Right ventricle myocardium inferior (tissue), 1 donor: ENCODE measurements around the gene PAGR1. TPM values are rescaled to one million over a fixed set of nuclear protein-coding genes. Genes with fewer than 3 reads are reported as not detected.
"Not testable (repeated sequence)": the region's sequence is repeated elsewhere in the genome, so short reads cannot be mapped to it uniquely, and the experiment has no call there.

Experiments
- ATAC-seq: fragments of 200-7000 bp; cut with Tn5 transposase; one replicate; pipeline ENCODE4 v1.9.1; 2020; ENCODE audit warnings: mild to moderate bottlenecking, moderate library complexity
- DNase-seq: peaks from one replicate; pipeline ENCODE4 v3.0.0; 2021; ENCODE audit errors: missing footprints
- intact Hi-C: fragments of 100-400 bp; cut with DNase I; formaldehyde crosslinking; loops from one replicate; pipeline ENCODE4 v1.11.0; 2022
- long read RNA-seq: library from polyadenylated mRNA; unstranded; transcript quantifications from one replicate; pipeline ENCODE4 v2.0.0, GENCODE V29; 2021
- total RNA-seq: library from RNA; stranded (reverse); fragmentation: NEBNext Ultra II Directional; extraction: Animal tissue kit (Norgen Biotek cat#: 25700); gene quantifications from one replicate; pipeline ENCODE4 v1.2.1, GENCODE V29; 2021
- donor health status: DM: no; HTN: yes; CAD: no; lungs with severe emphysema.

The PAGR1 gene
- 15.6 TPM for total RNA-seq
- long read RNA-seq, transcript PAGR1-201 (3 exons, 1,702 nt) = major isoform, 25 of 26 reads
- long read RNA-seq, partial matches to known transcripts = 1 of 26 reads
- long read RNA-seq, other reads (novel, unspliced or antisense) = 0 of 26 reads

GRCh38 chr16:29815793-29816693, at the start of gene PAGR1:
Gene PAGR1 (plus strand): TSS chr16:29816152. CDS start chr16:29816526, 374 bp downstream.
- intact Hi-C loops = no loop called here
- ATAC-seq = peak; percentile 86
- peak; percentile 99 for DNase-seq

DNA sequence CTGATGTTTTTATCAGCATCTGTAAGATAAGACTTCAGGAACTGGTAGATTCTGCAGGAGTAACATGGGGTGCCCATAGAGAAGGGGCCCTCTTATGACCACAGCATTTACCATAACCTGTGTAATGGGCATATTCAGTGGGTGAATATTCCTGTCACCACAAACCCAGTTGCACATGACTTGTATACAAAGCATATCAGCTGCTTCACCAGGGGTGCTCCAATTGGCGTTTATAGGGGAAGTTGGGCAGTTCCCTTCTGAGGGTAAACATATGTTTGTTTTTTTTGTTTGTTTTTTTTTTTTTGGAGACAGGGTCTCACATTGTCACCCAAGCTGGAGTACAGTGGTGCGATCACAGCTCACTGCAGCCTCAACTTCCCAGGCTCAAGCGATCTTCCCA, 49.4 kb upstream of the PAGR1 start:
- no peak for DNase-seq
- ATAC-seq = no peak
- intact Hi-C loops = no loop called here

DNA sequence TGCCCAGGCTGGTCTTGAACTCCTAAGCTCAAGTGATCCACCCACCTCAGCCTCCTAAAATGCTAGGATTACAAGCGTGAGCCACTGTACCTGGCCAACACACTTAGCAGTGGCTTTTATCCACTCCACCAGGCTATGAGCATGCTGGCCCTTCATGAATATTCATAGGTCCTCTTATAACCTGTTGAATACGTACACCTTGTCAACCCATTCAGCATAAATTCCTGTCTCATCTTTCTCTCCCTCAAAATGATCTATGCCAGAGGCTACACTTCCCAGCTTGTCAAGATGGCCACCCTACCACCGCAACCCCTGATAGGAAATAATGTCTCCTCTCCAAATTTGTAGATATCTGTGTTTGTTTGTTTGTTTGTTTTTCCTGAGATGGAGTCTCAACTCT, 48.9 kb upstream of the PAGR1 start:
- intact Hi-C loops = no loop called here
- DNase-seq (no peak), ATAC-seq (no peak)

DNA sequence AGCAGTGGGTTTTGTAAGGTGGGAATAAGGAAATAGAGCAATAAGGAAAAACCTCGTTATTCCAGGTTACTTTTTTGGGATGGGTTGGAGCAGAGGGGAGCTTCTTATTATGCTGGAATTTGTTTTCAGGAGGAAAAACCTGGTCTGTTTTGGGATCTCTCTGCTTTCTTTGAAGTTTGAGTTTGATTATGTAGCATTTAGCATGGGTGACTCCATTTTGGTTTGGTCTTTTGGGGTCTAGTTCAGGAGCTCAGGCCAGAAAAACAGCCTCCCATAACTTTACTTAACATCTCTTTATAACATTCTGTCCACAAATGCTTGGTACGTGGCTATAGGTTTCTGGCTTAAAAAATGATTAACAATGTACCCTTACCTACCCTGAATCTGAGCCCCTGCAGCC, 46.4 kb upstream of the PAGR1 start:
- intact Hi-C loops = no loop called here
- no peak for ATAC-seq
- no peak for DNase-seq

DNA sequence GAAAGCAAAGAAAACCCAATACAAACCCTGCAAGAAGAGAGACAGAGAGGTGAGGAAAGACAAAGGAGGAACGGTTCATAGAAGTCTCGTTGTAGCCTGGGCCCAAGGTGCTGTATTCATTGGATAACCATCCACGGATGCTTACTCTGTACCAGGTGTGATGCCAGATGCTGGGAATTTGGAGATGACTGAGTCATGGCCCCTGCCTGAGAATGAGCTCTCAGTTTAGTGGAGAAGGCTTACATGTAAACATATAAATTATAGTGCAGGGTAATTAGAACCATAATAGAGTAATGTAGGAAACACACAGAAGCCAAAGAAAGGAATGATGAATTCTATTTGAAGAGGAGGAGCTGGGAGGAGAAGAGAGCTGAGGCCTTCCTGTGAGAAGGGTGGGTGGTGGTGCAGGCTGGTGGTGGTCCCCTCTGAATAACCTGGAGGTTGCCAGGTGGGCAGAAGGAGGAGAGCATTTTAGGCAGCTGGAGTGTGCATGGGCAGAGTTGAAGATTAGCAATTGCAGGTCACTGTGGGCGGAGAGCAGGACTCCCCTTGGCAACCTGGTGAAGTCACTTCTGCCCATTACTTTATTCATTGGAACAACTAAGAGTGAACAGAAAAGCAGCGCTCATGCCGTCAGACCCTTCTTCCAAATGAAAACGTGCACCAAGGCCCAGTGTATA, 45.6 kb upstream of the PAGR1 start:
- intact Hi-C loops = no loop called here
- DNase-seq (no peak), ATAC-seq (no peak)

- ATAC-seq, DNase-seq, intact Hi-C loops: not testable (repeated sequence)
Observed at GRCh38 chr16:29772330-29772729, 43.6 kb upstream of the PAGR1 start.

DNA sequence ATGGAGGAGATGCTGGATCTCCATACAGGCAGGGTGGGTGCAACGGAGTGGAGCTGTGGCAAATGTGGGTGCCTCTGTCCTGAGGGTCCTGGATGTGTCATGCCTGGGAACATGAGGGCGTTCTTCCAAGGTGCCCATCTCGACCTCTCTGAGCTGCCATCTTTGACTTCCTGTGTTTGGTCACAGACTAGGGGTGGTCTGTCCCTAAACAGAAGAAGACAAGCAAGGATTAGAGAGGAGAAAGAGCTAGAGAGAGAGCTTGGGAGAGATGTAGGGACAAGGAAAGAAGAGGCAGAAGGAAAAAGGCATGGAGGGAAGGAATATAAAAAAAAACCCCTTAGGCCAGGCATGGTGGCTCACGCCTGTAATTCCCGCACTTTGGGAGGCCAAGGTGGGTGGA, 41.2 kb upstream of the PAGR1 start:
- intact Hi-C loops = no loop called here
- DNase-seq (no peak), ATAC-seq (no peak)

DNA sequence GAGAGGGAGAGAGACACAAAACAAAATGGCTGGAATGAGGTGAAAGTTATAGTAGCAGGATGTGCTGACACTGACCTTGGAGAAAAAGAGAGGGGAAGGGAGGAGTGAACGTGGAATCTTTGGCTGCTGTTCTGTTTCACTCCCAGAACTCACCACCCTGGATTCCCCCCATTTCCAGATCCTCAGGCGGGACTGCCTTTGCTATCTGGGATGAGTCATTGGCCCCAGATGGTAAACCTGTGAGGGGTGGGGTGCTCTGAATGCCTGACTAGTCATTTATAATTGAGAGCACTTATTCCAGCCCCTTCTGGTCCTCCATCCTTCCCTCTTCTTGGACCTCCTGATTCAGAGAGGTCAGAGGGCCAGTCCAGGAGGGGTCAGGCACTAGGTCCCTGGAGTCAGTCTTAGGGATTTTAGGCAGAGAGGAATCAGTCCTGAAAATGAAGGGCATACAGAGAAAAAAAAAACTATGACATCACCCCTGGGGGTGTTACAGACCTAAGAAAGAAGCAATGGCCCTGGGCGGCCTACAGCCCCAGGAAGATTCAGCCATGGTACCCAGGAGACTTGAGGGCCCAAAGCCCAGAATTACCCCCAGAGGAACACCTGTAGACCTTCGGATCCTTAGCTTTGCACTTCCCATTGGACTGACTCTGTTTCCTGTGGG, 40.1 kb upstream of the PAGR1 start:
- ATAC-seq (no peak), DNase-seq (no peak)
- intact Hi-C loops = no loop called here

DNA sequence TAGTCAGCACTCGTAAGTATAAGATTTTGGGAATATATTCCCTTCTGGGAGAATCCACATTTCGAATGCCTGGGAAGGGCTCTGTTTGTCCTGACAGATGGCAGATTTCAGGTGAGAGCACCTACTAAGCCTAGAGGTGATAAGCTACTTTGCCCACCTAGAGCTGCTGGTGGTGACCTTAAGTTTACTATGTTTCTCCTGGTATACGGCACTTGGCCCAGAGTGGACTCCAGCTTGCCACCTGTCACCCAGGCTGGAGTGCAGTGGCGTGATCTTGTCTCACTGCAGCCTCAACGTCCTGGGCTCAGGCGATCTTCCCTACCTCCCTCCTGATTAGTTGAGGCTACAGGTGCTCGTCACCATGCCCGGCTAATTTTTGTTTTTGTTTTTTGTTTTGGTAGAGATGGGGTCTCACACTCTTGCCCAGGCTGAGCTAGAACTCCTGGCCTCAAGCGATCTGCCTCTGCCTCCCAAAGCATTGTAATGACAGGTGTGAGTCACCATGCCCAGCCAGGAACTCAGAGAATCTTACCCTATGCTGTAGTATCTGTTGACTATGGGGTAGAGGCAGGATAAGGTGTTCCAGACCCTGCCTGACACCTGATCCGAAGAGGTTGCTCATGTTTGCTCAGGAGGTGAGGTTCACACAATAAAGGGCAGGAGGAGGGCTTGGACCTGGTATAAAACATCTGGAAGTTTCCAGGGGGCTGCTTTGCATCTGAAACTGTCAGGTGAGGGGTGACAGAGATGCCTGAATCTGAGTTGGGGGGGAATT, 38.2 kb upstream of the PAGR1 start, which contains the start of gene ZG16:
Gene ZG16 (plus strand): TSS at position 681 of the 775 bp plus-strand sequence. CDS start 1,011 bp downstream, outside the sequence.
- DNase-seq (no peak), ATAC-seq (no peak)
- intact Hi-C loops = no loop called here

GRCh38 chr16:29779474-29779873, 36.5 kb upstream of the PAGR1 start:
- intact Hi-C loops = no loop called here
- DNase-seq = no peak
- no peak for ATAC-seq

GRCh38 chr16:29783094-29783953, 32.6 kb upstream of the PAGR1 start:
- intact Hi-C loops = not testable (repeated sequence)

GRCh38 chr16:29784157-29784556, 31.8 kb upstream of the PAGR1 start:
- intact Hi-C loops = no loop called here
- ATAC-seq = no peak
- DNase-seq = no peak

More at GRCh38 chr16:29783094-29783953, 32.6 kb upstream of the PAGR1 start:
- DNase-seq, ATAC-seq: not testable (repeated sequence)

GRCh38 chr16:29784901-29785500, 31.0 kb upstream of the PAGR1 start:
- intact Hi-C loops = no loop called here
- peak; percentile 91 for DNase-seq
- peak; percentile 87 for ATAC-seq

DNA sequence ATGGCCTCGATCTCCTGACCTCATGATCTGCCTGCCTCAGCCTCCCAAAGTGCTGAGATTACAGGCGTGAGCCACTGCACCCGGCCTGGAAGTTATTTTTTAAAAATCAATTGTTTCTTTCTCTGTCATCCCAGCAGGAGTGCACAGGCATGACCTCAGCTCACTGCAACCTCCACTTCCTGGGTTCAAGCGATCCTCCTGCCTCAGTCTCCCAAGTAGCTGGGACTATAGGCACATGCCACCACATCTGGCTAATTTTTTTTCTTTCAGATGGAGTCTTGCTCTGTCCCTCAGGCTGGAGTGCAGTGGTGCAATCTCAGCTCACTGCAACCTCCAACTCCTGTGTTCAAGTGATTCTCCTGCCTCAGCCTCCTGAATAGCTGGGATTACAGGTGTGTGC, 28.8 kb upstream of the PAGR1 start:
- DNase-seq, intact Hi-C loops, ATAC-seq: not testable (repeated sequence)

DNA sequence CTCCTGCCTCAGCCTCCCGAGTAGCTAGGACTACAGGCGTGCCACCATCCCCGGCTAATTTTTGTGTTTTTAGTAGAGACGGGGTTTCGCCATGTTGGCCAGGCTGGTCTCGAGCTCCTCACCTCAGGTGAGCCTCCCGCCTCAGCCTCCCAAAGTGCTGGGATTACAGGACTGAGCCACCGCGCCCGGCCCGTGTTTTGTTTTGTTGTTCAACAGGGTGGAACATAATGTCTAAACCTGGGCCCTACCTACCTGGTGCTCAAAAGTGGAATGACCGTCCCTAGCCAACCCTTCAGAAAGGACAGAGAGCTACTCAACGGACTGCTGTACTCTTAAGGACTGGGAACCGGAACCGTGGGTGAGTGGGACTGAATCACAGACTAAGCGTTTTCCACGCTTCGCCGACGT, 26.2 kb upstream of the PAGR1 start:
- ATAC-seq (no peak), DNase-seq (no peak)
- intact Hi-C loops = loop anchor here (1.0 to 2.0 kb wide), 2 partner anchors 15 to 74 kb away; partner anchors contain the start of gene CDIPT

DNA sequence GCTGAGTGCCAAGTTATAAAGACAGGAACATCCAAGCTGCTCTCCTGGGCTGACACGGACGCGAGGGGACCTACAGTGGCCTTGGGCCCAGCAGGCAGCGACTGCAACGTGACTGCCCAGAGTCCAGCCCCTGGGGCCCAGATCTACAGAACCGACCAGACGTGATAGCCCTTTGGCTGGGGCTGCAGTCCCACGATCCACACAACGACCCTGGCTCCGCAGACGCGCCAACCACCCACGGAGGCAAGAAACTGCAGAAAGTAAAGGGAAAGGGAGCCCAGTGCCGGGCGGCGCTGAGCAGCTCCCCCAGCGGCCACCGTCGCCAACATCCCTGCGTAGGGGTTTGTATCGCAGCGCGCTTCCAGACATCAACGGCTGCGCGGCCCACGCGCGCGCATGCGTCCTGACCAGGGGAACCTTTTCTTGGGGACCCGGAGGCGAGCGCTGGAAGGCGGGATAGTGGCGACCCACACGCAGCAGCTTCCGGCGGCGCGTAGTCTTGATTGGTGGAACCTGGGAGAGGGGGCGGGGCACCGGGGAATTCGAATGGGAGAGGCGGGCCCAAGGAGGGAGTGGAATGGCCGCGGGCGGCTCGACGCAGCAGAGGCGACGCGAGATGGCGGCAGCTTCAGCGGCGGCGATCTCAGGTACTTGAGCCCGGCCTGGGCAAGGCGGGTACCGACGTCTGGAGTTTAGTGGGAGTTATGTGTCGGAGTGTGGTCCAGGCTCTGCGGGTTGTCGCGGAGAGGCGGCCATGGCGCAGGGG, 25.6 kb upstream of the PAGR1 start, which contains the start of gene KIF22:
Gene KIF22 (plus strand): TSS at position 569 of the 766 bp plus-strand sequence. CDS start 9 bp downstream, at position 578.
- ATAC-seq (peak; percentile 99), DNase-seq (peak; percentile 100)
- intact Hi-C loops = loop anchor here (1.0 to 2.0 kb wide), 2 partner anchors 14 to 73 kb away; partner anchors contain the start of gene CDIPT
